H1 (cell line): Measurements from ENCODE around the gene TFF3. TPM values are rescaled to one million over a fixed set of nuclear protein-coding genes. Genes with fewer than 3 reads are reported as not detected.

Source experiments
- CTCF ChIA-PET: fragments of 300-600 bp; sonication (Branson Sonifier 250); formaldehyde crosslinking; loops from one replicate; lab custom pipeline; 2021; ENCODE audit not compliant: partially characterized antibody; lab: Charles Lee
- POLR2A ChIA-PET: fragments of 300-600 bp; sonication (Branson Sonifier 250); formaldehyde crosslinking; loops from one replicate; lab custom pipeline; 2021; ENCODE audit warnings: inconsistent platforms; ENCODE audit not compliant: partially characterized antibody; lab: Charles Lee
- DNase-seq, 2 experiments: peaks; one replicate each; pipeline versions ENCODE4 v3.0.0 to v3.0.0-alpha.2; 2010 to 2022; ENCODE audit warnings: low spot score in 2 of 2, low read depth in 1 of 2, mixed read lengths in 1 of 2
- FAIRE-seq: peaks from 2 replicates; lab custom pipeline; 2011; peaks lifted over from hg19 to GRCh38; lab: Jason Lieb, UNC
- H2AFZ ChIP-seq: 2 replicates; pipeline ENCODE4 v1.8.1; 2012; ENCODE audit warnings: low read length, inconsistent platforms
- H2AK5ac ChIP-seq: 2 replicates; pipeline ENCODE4 v1.6.1; 2013; ENCODE audit warnings: low read depth, low read length
- H2BK120ac ChIP-seq: replicated peaks from 2 replicates; pipeline ENCODE3; 2013; ENCODE audit warnings: low read depth, low read length, inconsistent platforms
- H2BK12ac ChIP-seq: 2 replicates; pipeline ENCODE4 v1.6.1; 2013; ENCODE audit warnings: low read depth, low read length
- H2BK15ac ChIP-seq: 2 replicates; pipeline ENCODE4 v1.6.1; 2013; ENCODE audit warnings: low read length
- H2BK20ac ChIP-seq: 2 replicates; pipeline ENCODE4 v1.6.1; 2013; ENCODE audit warnings: low read length
- H2BK5ac ChIP-seq: 2 replicates; pipeline ENCODE4 v1.6.1; 2013; ENCODE audit warnings: low read depth, low read length
- H3K14ac ChIP-seq: 2 replicates; pipeline ENCODE4 v1.6.1; 2013; ENCODE audit warnings: inconsistent platforms; ENCODE audit not compliant: insufficient read length
- H3K18ac ChIP-seq: 2 replicates; pipeline ENCODE4 v1.6.1; 2013; ENCODE audit warnings: low read length; ENCODE audit errors: extremely low read depth
- H3K23ac ChIP-seq: 2 replicates; pipeline ENCODE4 v1.6.1; 2013; ENCODE audit warnings: inconsistent platforms; ENCODE audit not compliant: insufficient read length
- H3K23me2 ChIP-seq: 2 replicates; pipeline ENCODE4 v1.6.1; 2013; ENCODE audit warnings: low read depth, low read length
- H3K27ac ChIP-seq: 2 replicates; pipeline ENCODE4 v1.6.1; 2011; ENCODE audit warnings: low read depth, low read length, inconsistent platforms
- H3K27me3 ChIP-seq, 4 experiments: replicated peaks in 1 of 4; 1 replicate in 1 of 4; 2 replicates in 3 of 4; pipeline versions ENCODE4 v1.6.1 to v1.8.1; 2011 to 2013; ENCODE audit warnings: low read length in 3 of 4, mild to moderate bottlenecking in 3 of 4, inconsistent platforms in 2 of 4, mixed read lengths in 2 of 4, moderate library complexity in 1 of 4; ENCODE audit not compliant: control insufficient read depth in 3 of 4, insufficient read depth in 3 of 4; ENCODE audit errors: extremely low read depth in 1 of 4
- H3K36me3 ChIP-seq, 4 experiments: 2 replicates each; pipeline versions ENCODE4 v1.6.1 to v1.8.1; 2011 to 2013; ENCODE audit warnings: mild to moderate bottlenecking in 4 of 4, low read length in 3 of 4, moderate library complexity in 2 of 4, control low read depth in 1 of 4, inconsistent platforms in 1 of 4; ENCODE audit not compliant: insufficient read depth in 4 of 4, control insufficient read depth in 2 of 4
- H3K4ac ChIP-seq: replicated peaks from 2 replicates; pipeline ENCODE3; 2013; ENCODE audit warnings: low read length, low read depth, mixed read lengths, inconsistent platforms; ENCODE audit not compliant: insufficient read length
- H3K4me1 ChIP-seq, 4 experiments: replicated peaks in 1 of 4; 1 replicate in 1 of 4; 2 replicates in 3 of 4; pipeline versions ENCODE4 v1.6.1 to v1.8.1; 2011 to 2013; ENCODE audit warnings: low read length in 3 of 4, inconsistent platforms in 2 of 4, mixed read lengths in 1 of 4; ENCODE audit not compliant: insufficient read depth in 4 of 4, control insufficient read depth in 3 of 4
- H3K4me2 ChIP-seq, 2 experiments: 2 replicates each; pipeline versions ENCODE4 v1.6.1 to v1.8.1; 2011 to 2013; ENCODE audit warnings: low read depth in 2 of 2, low read length in 2 of 2, control low read depth in 1 of 2, inconsistent platforms in 1 of 2, mild to moderate bottlenecking in 1 of 2; ENCODE audit not compliant: insufficient read depth in 1 of 2
- H3K4me3 ChIP-seq, 4 experiments: fragments of 200-600, 300-600 bp in 1 of 4; sonication (generic), shearing (Covaris generic), sonication (Bioruptor Twin) in 1 of 4; 2 replicates each; pipeline versions ENCODE4 v1.5.1 to v1.8.1; 2011 to 2016; ENCODE audit warnings: low read length in 4 of 4, low read depth in 3 of 4, control low read depth in 2 of 4, inconsistent platforms in 2 of 4, mild to moderate bottlenecking in 2 of 4, mixed read lengths in 1 of 4, moderate library complexity in 1 of 4; ENCODE audit not compliant: insufficient read depth in 2 of 4; ENCODE audit errors: extremely low read depth in 1 of 4
- H3K56ac ChIP-seq: replicated peaks from 2 replicates; pipeline ENCODE3; 2013; ENCODE audit warnings: low read depth, mild to moderate bottlenecking, mixed read lengths, low read length, inconsistent platforms; ENCODE audit not compliant: insufficient read length
- H3K79me1 ChIP-seq: 2 replicates; pipeline ENCODE4 v1.6.1; 2013; ENCODE audit warnings: low read depth, low read length, control low read depth
- H3K79me2 ChIP-seq, 2 experiments: 2 replicates each; pipeline versions ENCODE4 v1.6.1 to v1.8.1; 2012 to 2013; ENCODE audit warnings: low read length in 2 of 2, mild to moderate bottlenecking in 2 of 2, inconsistent platforms in 1 of 2; ENCODE audit not compliant: insufficient read depth in 2 of 2, control insufficient read depth in 1 of 2
- H3K9ac ChIP-seq, 4 experiments: replicated peaks in 1 of 4; 1 replicate in 1 of 4; 2 replicates in 3 of 4; pipeline versions ENCODE4 v1.6.1 to v1.8.1; 2011 to 2013; ENCODE audit warnings: low read depth in 3 of 4, low read length in 3 of 4, control low read depth in 2 of 4, mild to moderate bottlenecking in 2 of 4, moderate library complexity in 2 of 4, inconsistent platforms in 1 of 4; ENCODE audit errors: extremely low read depth in 1 of 4
- H3K9me3 ChIP-seq, 2 experiments: 2 replicates each; pipeline versions ENCODE4 v1.6.1 to v1.8.1; 2012 to 2013; ENCODE audit warnings: mild to moderate bottlenecking in 2 of 2, moderate library complexity in 2 of 2, control low read depth in 1 of 2, inconsistent platforms in 1 of 2, low read depth in 1 of 2, low read length in 1 of 2, mixed read lengths in 1 of 2; ENCODE audit not compliant: insufficient read depth in 2 of 2
- H4K20me1 ChIP-seq, 2 experiments: replicated peaks in 1 of 2; 2 replicates each; pipeline versions ENCODE3 to v1.8.1; 2011 to 2013; ENCODE audit warnings: inconsistent platforms in 2 of 2, low read length in 2 of 2, mild to moderate bottlenecking in 1 of 2; ENCODE audit not compliant: insufficient read depth in 2 of 2, control insufficient read depth in 1 of 2
- H4K5ac ChIP-seq: 2 replicates; pipeline ENCODE4 v1.6.1; 2013; ENCODE audit warnings: low read length, low read depth, mixed read lengths, inconsistent platforms; ENCODE audit not compliant: insufficient read length
- H4K8ac ChIP-seq: 2 replicates; pipeline ENCODE4 v1.8.0; 2013; ENCODE audit warnings: mild to moderate bottlenecking, moderate library complexity, low read length, inconsistent platforms; ENCODE audit not compliant: insufficient read depth; ENCODE audit errors: extremely low read depth
- H4K91ac ChIP-seq: replicated peaks from 2 replicates; pipeline ENCODE3; 2013; ENCODE audit warnings: low read length, mixed read lengths, inconsistent platforms; ENCODE audit not compliant: insufficient read length
- HDAC2 ChIP-seq, 2 experiments: fragments of 300-600 bp in 1 of 2; sonication (generic) in 1 of 2; IDR thresholded peaks; 2 replicates each; pipeline ENCODE4 v1.6.1; 2011 to 2012; ENCODE audit warnings: low read depth in 2 of 2, low read length in 2 of 2, mild to moderate bottlenecking in 2 of 2, moderate library complexity in 2 of 2, borderline replicate concordance in 1 of 2, inconsistent platforms in 1 of 2
- SIRT6 ChIP-seq: IDR thresholded peaks from one replicate; pipeline ENCODE4 v1.7.1; 2012; ENCODE audit warnings: low read length, inconsistent platforms
- SUZ12 ChIP-seq: fragments of 200-600 bp; sonication (generic); IDR thresholded peaks from 2 replicates; pipeline ENCODE4 v1.6.1; 2012; ENCODE audit warnings: mild to moderate bottlenecking, inconsistent platforms, low read length, moderate library complexity, mixed read lengths
- TEAD4 ChIP-seq: IDR thresholded peaks from 2 replicates; pipeline ENCODE4 v1.6.1; 2012; ENCODE audit warnings: low read depth, low read length, inconsistent platforms, mixed read lengths
- USF2 ChIP-seq: IDR thresholded peaks from 2 replicates; pipeline ENCODE4 v1.6.1; 2011; ENCODE audit warnings: low read length, improper control_type of control experiment
- WGBS, 2 experiments: shearing (Covaris generic) in 1 of 2; methylation state at CpG; one replicate each; pipeline versions ENCODE4 v1.1.6 to v1.1.7; 2013 to 2015; ENCODE audit warnings: low lambda C conversion rate in 2 of 2, mixed read lengths in 2 of 2, inconsistent platforms in 1 of 2, low coverage in 1 of 2, missing lambda C conversion rate in 1 of 2; ENCODE audit not compliant: insufficient replicate concordance in 2 of 2, insufficient coverage in 1 of 2, insufficient read length in 1 of 2; ENCODE audit errors: extremely low coverage in 1 of 2, missing lambda C conversion rate in 1 of 2; 5-methylcytosine and 5-hydroxymethylcytosine counted together
- polyA plus RNA-seq, 7 experiments: library from polyadenylated mRNA; depleted of rRNA in 3 of 7; stranded (reverse) in 5 of 7; unstranded in 2 of 7; fragments of >200 nt in 5 of 7; fragments of 200-250 nt in 2 of 7; gene quantifications; 1 replicate in 5 of 7; 2 replicates in 1 of 7; 4 replicates in 1 of 7; pipeline versions ENCODE4 v1.2.1 to v1.2.3, GENCODE V29; 2011 to 2013; ENCODE audit warnings: missing spikeins in 2 of 7, mixed read lengths in 2 of 7
- total RNA-seq: library from RNA; stranded (reverse); fragmentation: NEBNext Ultra II Directional; extraction: Animal tissue kit (Norgen Biotek cat#: 25700); gene quantifications from 2 replicates; pipeline ENCODE4 v1.2.1, GENCODE V29; 2021

TFF3 gene
- total and polyA plus RNA-seq, 2 of the 8 experiments (the other 6 are each of a cell fraction or from before 2014, with no cell fraction given): 1.7 to 6.7 TPM

- no peak for FAIRE-seq
- no peaks in the 10 kb centered on the region for H3K4me1 ChIP-seq
- H2BK120ac ChIP-seq: no peak overlapping the region
- no peak for TF ChIP-seq SIRT6
- no peak for TF ChIP-seq SUZ12
- TF ChIP-seq USF2: no peak
- TF ChIP-seq TEAD4: no peak
- no peak for TF ChIP-seq HDAC2 (IDR thresholded peaks at IDR 0.05; ENCODE audit: borderline replicate concordance in 1 of 2, low read depth in 2 of 2, low read length in 2 of 2)
- TF ChIP-seq, all 59 proteins: peak for 0
- H4K91ac ChIP-seq: no peak overlapping the region
- no peak overlapping the region for H3K4ac ChIP-seq
- no peak overlapping the region for H3K27ac ChIP-seq
- no peak overlapping the region for H3K14ac ChIP-seq
- H3K18ac ChIP-seq: no peak overlapping the region
- H2AK5ac ChIP-seq: no peak overlapping the region
- no peak overlapping the region for H3K23ac ChIP-seq
- no peak overlapping the region for H3K4me2 ChIP-seq
- 86% methylated on average over 15 of the region's 15 CpGs; no CpG with 5 or more reads in 1 of the 2 experiments for WGBS, 2 experiments
- ChIA-PET CTCF (interaction anchor here (0.7 to 5.1 kb wide), 6 partner anchors 13 to 127 kb away, joined by 3 to 50 read pairs (median 4); partner anchors contain the start of gene ABCG1), POLR2A (no interaction called here)
- no peak overlapping the region for H3K9ac ChIP-seq
- H2BK15ac ChIP-seq: no peak overlapping the region
- no peaks in the 10 kb centered on the region for H3K79me1 ChIP-seq
- DNase-seq: no peak
- no peaks in the 10 kb centered on the region for H4K20me1 ChIP-seq
- H3K56ac ChIP-seq: no peak overlapping the region
- H3K9me3 ChIP-seq: no peaks in the 10 kb centered on the region
- no peak overlapping the region for H2BK20ac ChIP-seq
- H3K27me3 ChIP-seq: no peaks in the 10 kb centered on the region
- no peak overlapping the region for H3K4me3 ChIP-seq
- no peak overlapping the region for H2BK12ac ChIP-seq
- H4K8ac ChIP-seq: no peak overlapping the region
- no peak overlapping the region for H2AFZ ChIP-seq
- no peak overlapping the region for H4K5ac ChIP-seq
- H3K79me2 ChIP-seq: no peaks in the 10 kb centered on the region
- peaks cover 2% of the 10 kb centered on the region; the same call in 1 of the 2 replicates for H3K23me2 ChIP-seq
- H3K36me3 ChIP-seq: no peaks in the 10 kb centered on the region
- H2BK5ac ChIP-seq: no peak overlapping the region
These were observed 42.9 kb downstream of the TFF3 start for GRCh38 chr21:42272109-42272962.
